Esophagus squamous epithelium (tissue), 5 donors: ENCODE results near the gene ITPR3. TPM values are rescaled to one million over a fixed set of nuclear protein-coding genes. Genes with fewer than 3 reads are reported as not detected.

ENCODE experiments used
- DNase-seq: peaks from one replicate; lab custom pipeline; 2025; lab: John Stamatoyannopoulos, UW
- H3K27ac ChIP-seq, 4 donors: fragments of 200-600 bp; sonication (generic); one replicate each; pipeline ENCODE4 v1.5.1; 2016 to 2019; ENCODE audit warnings: mild to moderate bottlenecking in 1 of 4
- H3K27me3 ChIP-seq, 4 donors: fragments of 200-600 bp; sonication (generic); 1 replicate in 3 of 4; 2 replicates in 1 of 4; pipeline versions ENCODE4 v1.5.1 to v1.6.0; 2017 to 2021; ENCODE audit warnings: antibody characterized with exemption in 1 of 4
- H3K36me3 ChIP-seq, 3 donors: fragments of 200-600 bp; sonication (generic); one replicate each; pipeline ENCODE4 v1.5.1; 2016 to 2019
- H3K4me1 ChIP-seq, 3 donors: fragments of 200-600 bp; sonication (generic); one replicate each; pipeline ENCODE4 v1.5.1; 2017 to 2019
- H3K4me3 ChIP-seq, 4 donors: fragments of 200-600 bp; sonication (generic); 1 replicate in 3 of 4; 2 replicates in 1 of 4; pipeline ENCODE4 v1.5.1; 2016 to 2019; ENCODE audit warnings: mild to moderate bottlenecking in 2 of 4, moderate library complexity in 1 of 4
- H3K9me3 ChIP-seq, 3 donors: fragments of 200-600 bp; sonication (generic); one replicate each; pipeline ENCODE4 v1.5.1; 2016 to 2019
- CTCF ChIP-seq, 6 experiments: fragments of 450-650 bp in 4 of 6; fragments of 200-600 bp in 2 of 6; sonication (generic) in 2 of 6; IDR thresholded peaks; one replicate each; pipeline ENCODE4 v1.5.1; 2016 to 2019; ENCODE audit warnings: antibody characterized with exemption in 6 of 6, mild to moderate bottlenecking in 4 of 6, moderate library complexity in 4 of 6
- POLR2A ChIP-seq, 4 donors: fragments of 450-650 bp; IDR thresholded peaks; one replicate each; pipeline ENCODE4 v1.6.1; 2017; ENCODE audit warnings: antibody characterized with exemption in 4 of 4, mild to moderate bottlenecking in 4 of 4, moderate library complexity in 3 of 4
- WGBS, 2 donors: methylation state at CpG; one replicate each; pipeline ENCODE4 v1.1.5; 2018; 5-methylcytosine and 5-hydroxymethylcytosine counted together
- intact Hi-C: fragments of 100-400 bp; cut with DNase I; formaldehyde crosslinking; loops from one replicate; pipeline ENCODE4 v1.15.0; 2022
- total RNA-seq, 4 donors: library from RNA; depleted of rRNA; stranded (reverse); fragments of >200 nt; gene quantifications; one replicate each; pipeline ENCODE4 v1.1.0, GENCODE V29; 2016
- donor health status: DM: yes; HTN: yes; CAD: no.

Gene ITPR3
- total RNA-seq, 4 donors from 2014 or later: 21.8 to 39.2 (median 35.3) TPM

GRCh38 chr6:33692078-33692759, 71.1 kb downstream of the ITPR3 start:
- intact Hi-C loops: no loop called here
- TF ChIP-seq POLR2A (IDR thresholded peaks at IDR 0.05): no peak
- TF ChIP-seq CTCF (IDR thresholded peaks at IDR 0.05): no peak
- Histone ChIP-seq H3K9me3 (no peaks in the 10 kb centered on the region), H3K36me3 (peaks cover 19 to 94% (median 22%) of the 10 kb centered on the region in 3 donors), H3K27ac (peak overlapping the region in 3 of 4 donors; percentile 33 to 73 (median 61)), H3K27me3 (no peaks in the 10 kb centered on the region), H3K4me3 (no peak overlapping the region), H3K4me1 (peaks cover 29 to 56% (median 52%) of the 10 kb centered on the region in 3 donors)
- no peak for DNase-seq
- WGBS, 2 donors: 77 to 85% methylated on average over 7 to 9 of the region's 12 CpGs

GRCh38 chr6:33692760-33693158, 71.6 kb downstream of the ITPR3 start:
- no peaks in the 10 kb centered on the region for H3K27me3 ChIP-seq
- no peak for DNase-seq
- intact Hi-C loops: no loop called here
- H3K4me3 ChIP-seq: no peak overlapping the region
- peaks cover 19 to 94% (median 20%) of the 10 kb centered on the region in 3 donors for H3K36me3 ChIP-seq
- no peaks in the 10 kb centered on the region for H3K9me3 ChIP-seq
- TF ChIP-seq CTCF (IDR thresholded peaks at IDR 0.05) (no peak), POLR2A (IDR thresholded peaks at IDR 0.05) (no peak)
- H3K4me1 ChIP-seq: peaks cover 31 to 61% (median 58%) of the 10 kb centered on the region in 3 donors
- 52 to 62% methylated on average over 2 of the region's 10 CpGs for WGBS, 2 donors
- peak overlapping the region in 3 of 4 donors; percentile 33 to 73 (median 61) for H3K27ac ChIP-seq

- H3K36me3 ChIP-seq: peaks cover 20 to 92% (median 22%) of the 10 kb centered on the region in 3 donors
These were observed 72.3 kb downstream of the ITPR3 start for GRCh38 chr6:33693186-33694105.

GRCh38 chr6:33694401-33694931, 73.3 kb downstream of the ITPR3 start:
- no peaks in the 10 kb centered on the region for H3K9me3 ChIP-seq
- no peaks in the 10 kb centered on the region for H3K27me3 ChIP-seq
- WGBS, 2 donors: 28 to 31% methylated on average over 10 to 12 of the region's 19 CpGs
- peak overlapping the region; percentile 40 to 73 (median 58) for H3K27ac ChIP-seq
- DNase-seq: no peak
- H3K4me1 ChIP-seq: peaks cover 31 to 78% (median 71%) of the 10 kb centered on the region in 3 donors
- intact Hi-C loops: no loop called here
- TF ChIP-seq CTCF (IDR thresholded peaks at IDR 0.05) (no peak), POLR2A (IDR thresholded peaks at IDR 0.05) (no peak)
- H3K4me3 ChIP-seq: no peak overlapping the region
- peaks cover 14 to 82% (median 20%) of the 10 kb centered on the region in 3 donors for H3K36me3 ChIP-seq

More at GRCh38 chr6:33693186-33694105, 72.3 kb downstream of the ITPR3 start:
- intact Hi-C loops: no loop called here
- Histone ChIP-seq H3K27ac (peak overlapping the region in 3 of 4 donors; percentile 55 to 73 (median 61)), H3K4me1 (peaks cover 31 to 68% (median 63%) of the 10 kb centered on the region in 3 donors), H3K9me3 (no peaks in the 10 kb centered on the region), H3K4me3 (no peak overlapping the region), H3K27me3 (no peaks in the 10 kb centered on the region)
- 50 to 71% methylated on average over 3 to 20 of the region's 28 CpGs for WGBS, 2 donors
- DNase-seq: no peak
- TF ChIP-seq POLR2A (IDR thresholded peaks at IDR 0.05) (no peak), CTCF (IDR thresholded peaks at IDR 0.05) (no peak)
